GM23248 (cell line): Measurements from ENCODE around the gene SCN4A. TPM values are rescaled to one million over a fixed set of nuclear protein-coding genes. Genes with fewer than 3 reads are reported as not detected.

ENCODE experiments used
- DNase-seq: peaks from one replicate; pipeline ENCODE4 v3.0.0-alpha.2; 2015
- H2AFZ ChIP-seq: fragments of 200-600 bp; sonication (generic); 2 replicates; pipeline ENCODE4 v1.6.1; 2016; ENCODE audit warnings: antibody characterized with exemption
- H3F3A ChIP-seq: fragments of 200-600 bp; sonication (generic); 2 replicates; pipeline ENCODE4 v1.6.1; 2016; ENCODE audit warnings: mild to moderate bottlenecking, antibody characterized with exemption, mixed run types; ENCODE audit not compliant: insufficient read depth
- H3K27ac ChIP-seq: fragments of 200-600 bp; sonication (generic); 2 replicates; pipeline ENCODE4 v1.5.1; 2016; ENCODE audit warnings: mild to moderate bottlenecking
- H3K27me3 ChIP-seq: fragments of 200-600 bp; sonication (generic); replicated peaks from 2 replicates; pipeline ENCODE4 v1.6.1; 2016; ENCODE audit warnings: mild to moderate bottlenecking; ENCODE audit not compliant: insufficient read depth
- H3K36me3 ChIP-seq: fragments of 200-600 bp; sonication (generic); 2 replicates; pipeline ENCODE4 v1.6.1; 2016; ENCODE audit warnings: low read depth, mild to moderate bottlenecking
- H3K4me1 ChIP-seq: fragments of 200-600 bp; sonication (generic); 2 replicates; pipeline ENCODE4 v1.6.1; 2016; ENCODE audit warnings: mild to moderate bottlenecking; ENCODE audit not compliant: insufficient read depth
- H3K4me2 ChIP-seq: fragments of 200-600 bp; sonication (generic); one replicate; pipeline ENCODE4 v1.6.1; 2016; ENCODE audit warnings: mild to moderate bottlenecking; ENCODE audit not compliant: unreplicated experiment
- H3K4me3 ChIP-seq: fragments of 200-600 bp; sonication (generic); 2 replicates; pipeline ENCODE4 v1.5.1; 2016; ENCODE audit warnings: mild to moderate bottlenecking
- H3K79me2 ChIP-seq: fragments of 200-600 bp; sonication (generic); 2 replicates; pipeline ENCODE4 v1.6.1; 2016; ENCODE audit warnings: mild to moderate bottlenecking; ENCODE audit not compliant: insufficient read depth
- H3K9ac ChIP-seq: fragments of 200-600 bp; sonication (generic); 2 replicates; pipeline ENCODE4 v1.6.1; 2016; ENCODE audit warnings: mild to moderate bottlenecking
- H3K9me2 ChIP-seq: fragments of 200-600 bp; sonication (generic); 2 replicates; pipeline ENCODE4 v1.6.1; 2016; ENCODE audit warnings: mixed run types, mild to moderate bottlenecking, moderate library complexity; ENCODE audit not compliant: insufficient read depth
- H3K9me3 ChIP-seq: fragments of 200-600 bp; sonication (generic); one replicate; pipeline ENCODE4 v1.6.1; 2017; ENCODE audit warnings: low read depth
- H4K20me1 ChIP-seq: fragments of 200-600 bp; sonication (generic); 2 replicates; pipeline ENCODE4 v1.6.0; 2016; ENCODE audit not compliant: insufficient read depth
- EZH2 ChIP-seq: fragments of 200-600 bp; sonication (generic); IDR thresholded peaks from 2 replicates; pipeline ENCODE4 v1.6.1; 2018; ENCODE audit warnings: antibody characterized with exemption, mild to moderate bottlenecking; ENCODE audit not compliant: insufficient read depth, poor library complexity, severe bottlenecking
- EZH2phosphoT487 ChIP-seq: fragments of 200-600 bp; sonication (generic); IDR thresholded peaks from 2 replicates; pipeline ENCODE4 v1.6.1; 2018; ENCODE audit warnings: antibody characterized with exemption, moderate library complexity, mild to moderate bottlenecking, low read depth; ENCODE audit not compliant: insufficient read depth
- WGBS, 2 experiments: methylation state at CpG; one replicate each; pipeline ENCODE4 v1.1.6; 2015 to 2017; ENCODE audit warnings: low lambda C conversion rate in 2 of 2, low coverage in 1 of 2; ENCODE audit errors: missing lambda C conversion rate in 2 of 2; 5-methylcytosine and 5-hydroxymethylcytosine counted together
- in situ Hi-C: fragments of 300-500 bp; cut with MboI; formaldehyde crosslinking; loops from 2 replicates; pipeline ENCODE4 v1.15.0; 2020
- polyA plus RNA-seq: library from polyadenylated mRNA; unstranded; fragments of >200 nt; fragmentation: Nextera tagmentation; extraction: Ambion mirVana; gene quantifications from 2 replicates; pipeline ENCODE4 v1.2.1, GENCODE V29; 2016
- total RNA-seq: library from RNA; depleted of rRNA; stranded (reverse); fragments of >200 nt; shearing (Covaris generic); gene quantifications from 2 replicates; pipeline ENCODE4 v1.2.3, GENCODE V29; 2014

Gene SCN4A
- total and polyA plus RNA-seq, 2 experiments from 2014 or later: not detected

DNA sequence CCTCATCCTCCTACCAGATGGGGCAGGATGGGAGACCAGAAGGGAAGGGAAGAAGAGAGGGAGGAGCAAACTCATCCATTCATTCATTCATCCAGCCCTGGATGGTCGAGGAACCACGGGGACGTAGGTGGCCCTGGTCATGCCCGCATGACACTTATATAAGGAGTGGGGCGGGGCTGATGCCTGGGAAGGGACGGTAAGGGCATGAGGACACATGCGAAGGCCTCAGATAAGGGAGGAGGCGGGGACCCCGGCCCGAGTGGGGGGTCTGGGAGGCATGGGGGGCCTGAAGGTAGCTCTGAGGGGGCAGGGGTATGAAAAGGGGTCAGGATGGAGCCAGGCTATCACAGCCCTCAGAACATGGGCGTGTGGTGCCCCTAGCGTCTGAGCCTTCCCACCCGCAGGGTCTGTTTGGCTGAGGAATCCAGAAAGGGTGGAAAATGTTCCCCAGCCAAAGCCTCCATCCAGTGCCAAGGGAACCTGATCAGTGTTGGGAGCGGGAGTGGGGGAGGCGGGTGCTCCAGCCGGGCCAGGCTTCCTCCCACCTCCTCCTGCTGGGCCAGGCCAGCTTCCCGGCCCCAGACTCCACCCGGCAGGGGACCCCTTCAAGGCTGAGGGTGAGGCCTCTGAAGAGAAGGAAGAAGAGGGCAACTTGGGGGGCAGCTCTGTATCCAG is 23.0 kb downstream of the SCN4A start:
- Histone ChIP-seq H3K4me2 (no peak overlapping the region), H3K27ac (no peak overlapping the region), H3K4me3 (no peak overlapping the region), H3K27me3 (no peaks in the 10 kb centered on the region), H3K9me2 (no peaks in the 10 kb centered on the region), H3F3A (no peaks in the 10 kb centered on the region), H3K9me3 (no peaks in the 10 kb centered on the region), H3K4me1 (no peaks in the 10 kb centered on the region), H2AFZ (no peak overlapping the region), H3K9ac (no peak overlapping the region), H4K20me1 (no peaks in the 10 kb centered on the region), H3K36me3 (no peaks in the 10 kb centered on the region), H3K79me2 (no peaks in the 10 kb centered on the region)
- no peak for TF ChIP-seq EZH2phosphoT487
- WGBS, 2 experiments: 47 to 49% methylated on average over 12 to 18 of the region's 18 CpGs
- no peak for DNase-seq
- in situ Hi-C loops: no loop called here

- Histone ChIP-seq H4K20me1 (no peaks in the 10 kb centered on the region), H3K27ac (no peak overlapping the region), H3K9me2 (no peaks in the 10 kb centered on the region), H3K79me2 (no peaks in the 10 kb centered on the region), H3K9me3 (no peaks in the 10 kb centered on the region), H3K27me3 (no peaks in the 10 kb centered on the region), H3K9ac (no peak overlapping the region), H3F3A (no peaks in the 10 kb centered on the region), H3K4me2 (no peak overlapping the region), H3K4me3 (no peak overlapping the region), H3K4me1 (no peaks in the 10 kb centered on the region), H3K36me3 (no peaks in the 10 kb centered on the region), H2AFZ (no peak overlapping the region)
- TF ChIP-seq EZH2phosphoT487 (no peak), EZH2 (no peak)
- no peak for DNase-seq
- in situ Hi-C loops: no loop called here
- 64 to 75% methylated on average over 9 of the region's 9 CpGs for WGBS, 2 experiments
These were observed 24.2 kb downstream of the SCN4A start for GRCh38 chr17:63948521-63948920.

DNA sequence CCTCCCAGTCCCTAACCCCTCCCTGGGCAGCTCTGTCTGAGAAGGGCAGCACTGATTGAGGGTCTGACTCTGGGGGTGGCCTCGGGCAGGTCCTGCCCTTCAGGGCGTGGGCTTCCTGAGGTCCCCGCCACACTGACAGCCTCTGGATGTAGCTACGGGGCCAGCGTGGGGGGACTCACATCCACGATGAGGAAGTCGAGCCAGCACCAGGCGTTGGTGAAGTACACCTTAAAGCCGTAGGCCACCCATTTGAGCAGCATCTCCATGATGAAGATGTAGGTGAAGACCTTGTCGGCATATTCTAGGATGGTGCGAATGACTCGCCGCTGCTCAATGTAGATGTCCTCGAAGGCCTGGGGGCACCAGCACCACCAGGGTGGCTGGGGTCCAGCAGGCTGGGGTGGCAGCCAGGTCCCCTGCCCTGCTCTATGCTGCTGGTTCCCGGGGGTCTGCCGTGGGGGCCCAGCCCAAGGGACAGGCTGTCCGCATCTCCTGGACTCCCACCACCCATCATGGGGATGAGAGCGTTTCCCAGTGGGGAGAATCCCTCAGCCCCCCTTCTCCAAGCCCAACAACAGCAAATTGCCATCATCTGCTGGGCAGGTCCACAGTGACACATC is 24.9 kb downstream of the SCN4A start:
- DNase-seq: no peak
- H3K79me2 ChIP-seq: no peaks in the 10 kb centered on the region
- H3K27me3 ChIP-seq: no peaks in the 10 kb centered on the region
- H3K4me2 ChIP-seq: no peak overlapping the region
- no peaks in the 10 kb centered on the region for H3K9me2 ChIP-seq
- H3K4me1 ChIP-seq: no peaks in the 10 kb centered on the region
- no peak overlapping the region for H2AFZ ChIP-seq
- no peaks in the 10 kb centered on the region for H3F3A ChIP-seq
- in situ Hi-C loops: no loop called here
- no peak overlapping the region for H3K27ac ChIP-seq
- H3K4me3 ChIP-seq: no peak overlapping the region
- 74 to 77% methylated on average over 17 to 18 of the region's 18 CpGs for WGBS, 2 experiments
- H4K20me1 ChIP-seq: no peaks in the 10 kb centered on the region
- H3K9ac ChIP-seq: no peak overlapping the region
- TF ChIP-seq EZH2 (no peak), EZH2phosphoT487 (no peak)
- no peaks in the 10 kb centered on the region for H3K9me3 ChIP-seq
- no peaks in the 10 kb centered on the region for H3K36me3 ChIP-seq

DNA sequence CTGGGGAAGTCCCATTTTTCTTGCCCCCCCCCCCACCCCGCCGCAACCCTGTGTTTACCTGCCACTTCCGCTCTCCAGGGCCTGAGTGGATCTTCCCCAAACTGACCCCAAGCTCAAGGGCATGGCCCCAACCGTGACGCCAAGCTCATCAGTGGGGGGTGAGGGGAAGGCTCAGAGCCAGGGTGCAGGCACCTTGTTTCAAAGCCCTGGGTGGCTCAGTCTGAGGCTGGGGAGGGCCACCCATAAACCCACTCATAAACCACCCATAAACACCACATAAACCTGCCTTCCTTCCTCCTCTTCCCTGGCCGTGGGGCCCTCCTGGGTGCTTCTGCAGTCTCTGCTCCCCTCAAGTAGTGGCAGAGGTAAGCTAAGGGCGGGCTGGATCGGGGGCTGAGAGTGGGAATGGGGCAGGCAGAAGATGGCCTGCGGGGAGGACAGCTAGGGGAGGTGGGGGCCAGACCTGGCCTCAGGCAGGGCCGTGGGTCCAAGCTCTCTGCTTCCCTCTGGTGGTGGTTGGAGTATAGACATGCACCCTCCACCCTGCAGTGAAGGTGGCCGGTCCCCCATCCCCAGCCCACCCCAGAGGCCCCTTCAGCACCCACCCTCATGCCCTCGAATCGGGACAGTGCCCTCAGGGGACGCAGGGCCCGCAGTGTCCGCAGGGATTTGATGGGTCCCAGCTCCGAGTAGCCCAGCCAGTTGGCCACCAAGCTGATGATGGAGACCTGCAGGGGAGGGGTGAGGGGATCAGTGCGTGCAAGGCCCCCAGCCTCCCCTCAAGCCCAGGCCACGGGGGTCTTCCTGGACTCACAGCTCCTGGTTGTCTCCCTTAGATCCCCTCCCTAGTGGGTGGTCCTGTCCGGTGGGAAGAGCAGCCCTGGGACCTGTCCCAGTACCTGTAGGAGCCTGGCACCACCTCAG is 26.0 kb downstream of the SCN4A start:
- in situ Hi-C loops: no loop called here
- H2AFZ ChIP-seq: no peak overlapping the region
- TF ChIP-seq EZH2: no peak
- no peak for TF ChIP-seq EZH2phosphoT487
- no peaks in the 10 kb centered on the region for H3K27me3 ChIP-seq
- no peak overlapping the region for H3K4me2 ChIP-seq
- H3K9me2 ChIP-seq: no peaks in the 10 kb centered on the region
- H3K4me3 ChIP-seq: no peak overlapping the region
- no peak overlapping the region for H3K27ac ChIP-seq
- no peaks in the 10 kb centered on the region for H4K20me1 ChIP-seq
- no peaks in the 10 kb centered on the region for H3F3A ChIP-seq
- H3K9ac ChIP-seq: no peak overlapping the region
- no peaks in the 10 kb centered on the region for H3K36me3 ChIP-seq
- DNase-seq: peak; percentile 52
- WGBS, 2 experiments: 40 to 55% methylated on average over 12 to 20 of the region's 20 CpGs
- H3K4me1 ChIP-seq: no peaks in the 10 kb centered on the region
- H3K79me2 ChIP-seq: no peaks in the 10 kb centered on the region
- no peaks in the 10 kb centered on the region for H3K9me3 ChIP-seq
